Activated CD4-positive, alpha-beta T cell treated with anti-CD3 and anti-CD28 coated beads, Interleukin-2, amount 50 U/mL, for 24 hours (primary cell): ENCODE measurements around the gene C16orf95.

Experiments
- DNase-seq, 2 donors: peaks; one replicate each; pipeline ENCODE4 v3.0.0-alpha.2; 2020; ENCODE audit warnings: low read depth in 1 of 2, low spot score in 1 of 2

Gene C16orf95

DNA sequence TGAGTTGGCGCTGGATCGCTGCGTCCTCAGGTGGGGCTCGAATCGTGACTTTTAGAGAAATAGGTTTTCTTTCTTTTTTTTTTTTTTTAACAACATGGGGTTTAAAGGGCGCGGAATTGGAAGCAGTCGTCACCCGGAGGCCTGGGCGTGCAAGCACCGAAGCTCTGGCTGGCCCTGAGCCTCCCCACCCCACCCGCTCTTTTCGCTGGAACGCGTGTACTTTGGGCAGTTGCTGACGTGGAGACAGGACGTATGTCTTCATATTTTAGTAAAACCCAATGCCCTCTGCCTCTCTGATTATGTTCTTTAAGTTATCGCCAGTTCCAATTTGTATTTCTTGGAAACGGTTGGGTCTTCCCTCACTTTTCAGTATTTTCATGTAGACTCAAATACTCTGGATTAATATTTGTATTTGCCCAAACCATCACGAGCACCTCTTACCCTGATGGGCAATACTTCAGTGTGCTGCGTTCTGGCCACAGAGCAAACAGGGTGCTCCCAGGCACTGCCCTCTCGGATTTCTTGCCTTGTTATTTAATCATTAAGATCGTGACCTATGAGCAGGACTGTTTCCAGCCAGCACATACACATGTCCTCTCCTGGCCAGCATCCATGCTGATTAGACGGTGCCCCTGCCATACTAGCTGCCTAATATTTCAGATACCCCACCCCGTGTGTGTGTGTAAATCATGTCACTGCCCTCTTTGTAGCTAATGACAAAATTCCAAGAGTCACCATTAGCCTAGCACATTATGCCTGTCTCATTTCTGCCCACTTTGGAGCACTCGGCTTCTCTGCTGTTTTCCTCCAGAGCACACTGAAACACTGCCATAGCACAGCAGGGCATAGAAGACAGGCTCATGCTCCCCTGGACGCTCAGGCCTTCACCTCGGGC, 805 bp upstream of the C16orf95 start:
- DNase-seq = no peak

- no peak for DNase-seq
These were observed 706 bp downstream of the C16orf95 start for GRCh38 chr16:87316450-87316922.

GRCh38 chr16:87314990-87315420, 2.2 kb downstream of the C16orf95 start:
- no peak for DNase-seq

DNA sequence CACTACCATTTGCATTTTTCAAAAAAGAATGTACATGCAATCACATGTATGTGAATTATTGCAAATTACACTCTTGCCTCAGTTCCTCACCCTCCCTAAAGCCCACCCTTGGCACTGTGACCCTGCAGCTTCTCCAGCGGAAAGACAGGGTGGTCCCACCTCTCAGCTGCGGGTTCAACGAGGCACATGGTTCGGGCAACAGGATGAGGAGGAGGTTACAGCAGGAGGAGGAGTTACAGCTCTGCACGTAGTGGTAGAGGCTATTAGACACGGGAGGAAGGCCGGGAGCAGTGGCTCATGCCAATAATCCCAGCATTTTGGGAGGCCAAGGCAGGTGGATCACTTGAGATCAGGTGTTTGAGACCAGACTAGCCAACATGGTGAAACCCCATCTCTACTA, 5.2 kb downstream of the C16orf95 start:
- no peak for DNase-seq

DNA sequence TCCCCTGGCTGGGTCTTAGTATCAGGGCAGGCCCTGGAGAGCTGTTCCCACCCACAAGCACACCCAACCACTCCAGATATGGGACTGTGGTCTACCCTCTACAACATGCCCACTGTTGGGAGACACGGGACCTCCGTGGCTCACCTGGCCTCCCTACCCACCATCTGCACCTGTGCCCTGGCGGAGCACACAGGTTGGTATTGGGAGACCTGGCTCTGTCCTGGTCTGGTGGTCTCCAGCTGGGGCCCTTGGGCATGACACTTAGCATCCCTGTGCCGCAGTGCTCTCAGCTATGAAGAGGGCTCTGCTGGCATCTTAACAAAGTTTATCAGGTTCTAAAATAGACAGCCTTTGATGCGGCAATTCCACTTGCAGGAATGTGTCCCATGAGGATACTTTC, 5.8 kb downstream of the C16orf95 start:
- DNase-seq = no peak

DNA sequence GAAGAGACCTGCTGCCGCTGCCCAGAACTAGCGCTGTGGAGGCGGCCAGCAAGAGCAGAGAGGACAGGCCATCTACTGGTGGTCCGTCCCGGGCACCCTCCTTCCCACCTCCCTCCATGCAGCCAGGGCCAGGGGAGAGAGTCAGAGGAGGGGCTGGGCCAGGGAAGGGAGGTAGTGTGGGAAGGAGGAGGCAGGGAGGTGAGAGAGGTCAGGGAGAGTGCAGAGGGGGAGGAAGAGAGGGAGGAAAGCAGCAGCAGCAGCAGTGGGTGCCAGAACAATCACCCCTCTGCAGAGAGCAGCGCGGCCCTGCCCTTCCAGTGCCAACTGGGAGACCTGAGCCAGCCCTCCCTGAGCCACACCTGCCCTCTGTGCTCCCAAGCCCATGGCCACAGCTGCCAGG, 6.6 kb downstream of the C16orf95 start:
- no peak for DNase-seq

DNA sequence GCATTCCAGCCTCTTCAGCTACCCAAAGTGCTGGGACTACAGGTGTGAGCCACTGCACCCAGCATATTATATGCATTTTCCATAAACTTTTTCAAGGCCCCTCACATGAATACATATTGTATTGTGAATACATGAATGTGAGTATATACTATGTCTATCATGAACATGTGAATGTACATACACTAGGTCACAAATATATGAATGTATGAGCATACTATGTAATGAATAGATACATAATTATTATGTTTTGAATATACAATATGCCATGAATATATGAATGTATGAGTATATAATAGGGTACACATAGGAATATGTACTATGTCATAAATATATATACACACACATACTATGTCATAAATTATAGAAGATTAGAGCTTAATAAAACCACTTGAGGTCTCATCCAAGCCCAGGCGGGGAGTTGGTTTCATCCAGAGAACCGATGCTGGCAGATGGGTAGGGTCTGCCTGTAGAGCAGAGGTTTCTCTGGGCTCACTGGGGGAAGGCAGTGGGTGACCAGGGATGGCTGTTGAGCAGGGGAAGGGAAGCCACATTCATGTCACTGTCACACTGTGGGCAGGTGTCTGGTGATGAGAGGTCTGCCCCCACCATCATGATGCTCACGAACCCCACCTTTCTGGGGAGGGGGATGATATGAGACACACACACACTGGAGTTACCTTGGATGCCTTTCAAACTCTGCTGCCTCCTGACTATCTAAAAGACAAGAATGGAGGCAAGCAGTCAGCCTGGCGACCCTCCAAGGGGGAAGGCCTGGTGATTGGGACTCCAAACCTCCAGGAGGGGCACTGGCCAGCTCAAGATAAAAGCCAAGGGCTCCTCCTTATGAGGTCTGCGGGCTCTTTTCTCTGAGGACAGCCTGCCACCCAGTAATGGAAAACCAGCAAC, 7.3 kb downstream of the C16orf95 start:
- DNase-seq = no peak

GRCh38 chr16:87308826-87309225, 8.4 kb downstream of the C16orf95 start:
- no peak for DNase-seq

DNA sequence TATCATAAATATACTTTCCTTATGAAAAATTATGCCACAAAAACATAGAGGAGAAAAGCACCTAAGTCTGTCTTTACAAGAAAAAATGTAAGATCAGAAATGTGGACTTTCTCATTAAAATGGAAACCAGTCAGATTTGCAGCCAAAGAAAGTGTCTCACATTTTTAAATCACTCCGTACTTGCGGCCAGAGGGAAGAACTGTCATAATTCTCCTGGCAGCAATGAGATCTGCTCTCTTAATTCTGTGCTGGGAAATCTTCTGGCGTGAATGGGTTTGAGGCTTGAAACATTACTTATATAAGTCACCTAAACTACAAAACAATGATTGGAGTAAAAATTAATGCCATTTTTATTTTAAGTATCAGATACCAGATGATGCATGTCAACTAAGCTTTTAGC, 10.7 kb downstream of the C16orf95 start:
- DNase-seq = no peak

- DNase-seq = no peak
These were observed 11.4 kb downstream of the C16orf95 start for GRCh38 chr16:87305505-87306391.

GRCh38 chr16:87304951-87305350, 12.2 kb downstream of the C16orf95 start:
- no peak for DNase-seq

- DNase-seq = no peak
These were observed 13.2 kb downstream of the C16orf95 start for GRCh38 chr16:87303962-87304521.

GRCh38 chr16:87303431-87303930, 13.7 kb downstream of the C16orf95 start:
- DNase-seq = no peak

GRCh38 chr16:87298857-87299465, 18.2 kb downstream of the C16orf95 start:
- DNase-seq = no peak

DNA sequence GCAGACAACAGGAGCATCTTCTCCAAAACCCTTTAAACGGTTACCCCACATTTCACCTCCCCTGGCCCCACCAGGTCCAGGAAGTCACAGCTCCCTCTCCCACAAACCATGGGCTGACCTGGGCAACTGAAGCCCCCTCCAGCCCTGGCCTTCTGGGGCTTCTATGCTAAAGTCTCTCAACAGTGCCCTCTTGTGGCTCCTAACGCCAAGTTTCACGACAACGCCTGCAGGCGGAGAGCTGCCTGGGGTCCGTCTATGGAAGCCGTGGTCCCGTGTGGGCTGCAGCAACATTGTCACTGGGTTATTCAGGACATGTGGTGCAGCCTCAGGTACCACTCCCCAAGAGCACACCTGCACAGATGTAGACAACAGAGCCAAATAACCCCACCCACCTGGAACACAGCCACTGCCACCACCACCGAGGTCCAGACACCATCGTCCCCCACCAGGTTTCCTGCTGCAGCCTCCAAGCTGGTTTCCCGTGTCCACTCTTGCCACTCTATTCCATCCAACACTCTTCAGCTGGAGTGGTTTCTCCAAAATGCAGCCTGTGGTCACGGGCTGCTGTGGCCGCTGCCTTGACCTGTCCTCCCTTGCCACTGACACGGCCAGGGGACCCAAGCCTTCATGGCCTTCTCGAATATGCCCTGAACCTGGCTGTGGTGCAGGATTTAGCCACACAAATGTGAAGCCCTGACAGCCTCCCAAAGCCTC, 19.1 kb downstream of the C16orf95 start:
- DNase-seq = peak in 1 of 2 donors; percentile 19

DNA sequence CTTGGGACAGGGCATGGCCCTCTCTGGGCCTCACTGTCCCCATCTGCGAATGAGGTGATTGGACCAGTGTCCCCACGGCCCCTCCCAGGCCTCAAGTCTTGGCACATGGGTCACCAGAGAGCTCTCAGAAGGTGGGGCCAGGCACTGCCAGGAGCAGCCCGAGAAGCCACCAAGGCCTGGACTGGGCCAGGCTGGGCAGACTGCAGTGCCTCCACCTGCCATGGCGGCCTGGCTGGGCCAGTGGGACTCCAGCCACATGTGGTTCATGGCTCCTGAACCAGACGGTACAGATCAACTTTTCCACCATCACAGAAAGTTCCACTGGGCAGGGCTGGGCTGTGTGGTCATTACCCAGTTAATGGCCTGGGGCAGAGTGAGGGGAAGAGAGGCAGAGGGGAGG, 19.8 kb downstream of the C16orf95 start:
- DNase-seq = no peak

DNA sequence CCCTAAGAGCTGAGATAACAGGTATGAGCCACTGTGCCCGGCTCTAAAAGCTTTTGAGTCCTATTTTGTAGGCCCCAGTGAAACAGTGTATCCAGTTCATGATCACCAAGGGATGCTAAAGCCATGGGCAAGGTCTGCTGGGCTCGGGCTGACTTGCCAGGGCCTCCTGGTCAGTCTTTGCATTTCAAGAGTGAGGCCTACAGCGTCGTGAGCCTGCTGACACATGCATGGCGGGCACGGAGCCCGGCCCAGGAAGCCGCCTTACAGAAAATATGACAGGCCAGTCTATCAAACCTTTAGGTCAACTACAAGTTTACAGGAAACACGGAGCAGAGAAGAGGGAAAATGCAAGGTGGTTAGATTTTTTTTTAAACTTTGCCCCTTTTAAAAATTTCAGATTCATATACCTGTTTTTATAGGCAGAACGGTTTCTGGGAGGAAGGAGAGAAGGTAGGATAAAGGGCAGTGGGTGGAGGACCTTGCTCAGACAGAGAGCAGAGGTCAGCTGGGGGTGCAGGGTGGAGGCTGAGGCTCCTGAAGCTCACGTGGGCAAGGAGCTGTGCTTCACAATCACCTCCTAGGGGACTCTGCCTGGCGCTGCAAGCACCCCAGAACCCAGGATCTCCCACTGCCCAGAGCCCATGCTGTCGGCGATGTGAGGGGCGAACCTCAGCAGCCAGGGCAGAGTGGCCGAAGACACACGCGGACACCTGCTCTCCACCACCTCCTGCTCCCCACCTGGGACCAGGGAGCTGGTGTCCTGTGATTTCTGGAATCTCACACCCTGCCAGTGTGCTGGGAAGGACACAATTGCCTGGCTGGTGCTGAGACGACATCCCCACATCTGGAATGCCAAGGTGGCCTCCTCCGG, 21.3 kb downstream of the C16orf95 start:
- DNase-seq = no peak

DNA sequence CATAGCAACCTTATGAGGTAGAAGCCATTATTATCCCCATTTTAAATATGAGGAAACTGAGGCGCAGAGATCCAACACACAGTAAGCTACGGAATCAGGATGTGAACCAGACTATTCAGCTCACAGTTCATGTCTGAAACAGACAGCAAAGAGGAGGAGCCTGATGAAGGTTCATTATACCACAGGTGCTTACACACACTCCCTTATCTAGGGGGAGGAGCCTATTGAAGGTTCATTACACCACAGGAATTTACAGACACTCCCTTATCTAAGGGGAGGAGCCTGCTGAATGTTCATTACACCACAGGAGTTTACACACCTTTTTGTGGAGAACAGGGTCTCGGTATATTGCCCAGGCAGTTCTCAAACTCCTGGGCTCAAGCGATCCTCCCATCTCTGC, 21.9 kb downstream of the C16orf95 start:
- DNase-seq = no peak
